Muscle layer of colon (tissue), 2 donors: ENCODE measurements around the gene MYO5B.
A peak's percentile ranks its signal among the peaks of the same experiment; 100 is the strongest.

Source experiments
- H3K27ac ChIP-seq: one replicate; pipeline ENCODE4 v1.7.0; 2013; ENCODE audit warnings: low read depth, mild to moderate bottlenecking, low read length, moderate library complexity
- H3K27me3 ChIP-seq, 2 donors: one replicate each; pipeline ENCODE4 v1.7.0; 2013; ENCODE audit warnings: low read length in 2 of 2, mild to moderate bottlenecking in 2 of 2; ENCODE audit not compliant: insufficient read depth in 2 of 2, control insufficient read depth in 1 of 2
- H3K36me3 ChIP-seq: one replicate; pipeline ENCODE4 v1.7.0; 2013; ENCODE audit warnings: mild to moderate bottlenecking, low read length; ENCODE audit not compliant: insufficient read depth
- H3K4me1 ChIP-seq: one replicate; pipeline ENCODE4 v1.7.0; 2013; ENCODE audit warnings: mild to moderate bottlenecking, low read length; ENCODE audit not compliant: insufficient read depth
- H3K4me3 ChIP-seq, 2 donors: one replicate each; pipeline ENCODE4 v1.7.0; 2013; ENCODE audit warnings: low read length in 2 of 2, low read depth in 1 of 2, mild to moderate bottlenecking in 1 of 2, moderate library complexity in 1 of 2
- H3K9ac ChIP-seq: one replicate; pipeline ENCODE4 v1.7.0; 2013; ENCODE audit warnings: low read length
- H3K9me3 ChIP-seq: one replicate; pipeline ENCODE4 v1.7.0; 2013; ENCODE audit warnings: mild to moderate bottlenecking, low read length
- donor health status: abdominal sarcoma.
- donor health status: Adenocarcinoma of cecum.

The MYO5B gene

DNA sequence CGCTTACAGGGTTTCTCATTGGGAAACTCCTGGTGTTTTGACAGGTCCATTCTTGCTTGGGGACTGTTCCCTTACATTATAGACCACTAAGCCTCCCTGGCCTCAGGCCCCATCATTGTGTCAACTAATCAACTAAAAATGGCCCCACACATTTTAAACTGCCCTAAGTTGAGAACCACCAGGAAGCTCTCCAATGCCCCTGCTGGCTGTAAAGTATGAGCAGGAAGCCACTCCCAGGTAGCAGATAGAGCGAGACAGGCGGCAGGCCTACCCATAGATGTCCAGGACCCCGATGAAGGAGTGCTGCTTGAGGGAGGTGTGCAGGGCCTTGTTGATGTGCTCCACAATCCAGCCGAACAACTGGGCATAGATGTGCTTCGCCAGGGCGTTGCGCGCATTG lies 220.9 kb downstream of the MYO5B start:
- H3K9ac ChIP-seq, result no peak overlapping the region

DNA sequence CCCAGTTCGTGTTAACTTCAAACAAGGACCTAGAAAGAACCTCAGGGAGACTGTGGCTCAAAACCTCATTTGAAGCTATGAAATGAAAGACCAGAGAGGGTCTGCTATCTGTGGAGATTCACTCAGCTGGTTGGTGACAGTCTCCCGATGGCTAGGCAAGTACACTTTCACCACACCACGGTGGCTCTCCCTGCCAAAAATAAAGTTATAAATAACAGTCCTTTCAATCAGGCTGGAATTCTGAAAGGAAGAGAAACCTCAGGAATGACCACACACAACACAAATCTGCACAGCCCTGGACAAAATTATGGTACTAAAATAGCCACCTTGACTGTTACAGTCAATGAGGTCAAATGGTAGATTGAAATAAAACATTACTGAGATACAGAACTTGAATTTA lies 221.4 kb downstream of the MYO5B start:
- no peak overlapping the region for H3K27ac ChIP-seq
- no peak overlapping the region for H3K9ac ChIP-seq
- H3K27me3 ChIP-seq, result no peaks in the 10 kb centered on the region
- H3K36me3 ChIP-seq, result no peaks in the 10 kb centered on the region
- H3K9me3 ChIP-seq, result no peaks in the 10 kb centered on the region
- no peak overlapping the region for H3K4me3 ChIP-seq
- no peaks in the 10 kb centered on the region for H3K4me1 ChIP-seq

More for the DNA sequence above, 220.9 kb downstream of the MYO5B start:
- no peaks in the 10 kb centered on the region for H3K36me3 ChIP-seq
- no peak overlapping the region for H3K4me3 ChIP-seq
- H3K27me3 ChIP-seq, result no peaks in the 10 kb centered on the region
- H3K4me1 ChIP-seq, result no peaks in the 10 kb centered on the region
- no peak overlapping the region for H3K27ac ChIP-seq
- no peaks in the 10 kb centered on the region for H3K9me3 ChIP-seq

DNA sequence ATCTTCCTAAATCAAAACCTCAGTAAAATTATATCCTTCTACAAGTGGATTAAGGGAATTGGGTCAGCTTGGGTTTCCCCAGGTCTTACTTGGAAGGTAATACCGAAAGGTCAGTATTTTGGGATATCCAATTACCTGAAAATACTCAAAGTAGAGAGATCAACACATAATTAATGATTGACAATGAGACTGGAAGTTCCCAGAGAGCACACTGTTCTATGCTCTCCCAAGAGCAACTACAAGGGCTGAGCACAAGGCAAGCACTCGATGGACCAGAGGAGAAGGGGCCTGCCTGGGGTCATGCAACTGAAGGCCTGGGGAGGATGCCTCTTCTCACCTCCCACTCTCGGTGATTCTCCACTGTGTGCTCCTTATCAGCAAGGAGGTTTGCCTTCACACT lies 222.4 kb downstream of the MYO5B start:
- Histone ChIP-seq H3K9ac (no peak overlapping the region), H3K27ac (no peak overlapping the region), H3K4me3 (no peak overlapping the region), H3K36me3 (no peaks in the 10 kb centered on the region), H3K9me3 (no peaks in the 10 kb centered on the region), H3K4me1 (peaks cover 2% of the 10 kb centered on the region), H3K27me3 (no peaks in the 10 kb centered on the region)

DNA sequence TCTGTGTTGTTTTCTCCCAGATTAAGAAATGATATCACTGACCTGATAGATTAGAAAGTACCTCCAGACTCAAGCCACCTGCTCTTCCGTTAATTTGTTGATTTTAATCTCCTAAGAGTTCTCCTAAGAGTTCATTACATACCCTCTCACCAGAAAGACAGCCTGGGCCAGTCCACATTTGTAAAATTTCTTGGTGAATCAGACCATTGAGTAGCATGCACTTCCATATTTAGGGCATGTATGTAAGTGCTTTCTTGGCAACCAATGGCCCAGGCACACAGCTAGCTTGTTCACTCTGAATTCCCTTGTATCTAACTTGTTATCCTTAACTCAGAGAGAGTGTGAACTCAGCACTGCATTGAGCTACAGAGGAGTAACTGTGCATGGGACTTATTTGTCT lies 223.5 kb downstream of the MYO5B start:
- Histone ChIP-seq H3K4me3 (no peak overlapping the region), H3K9me3 (no peaks in the 10 kb centered on the region), H3K27ac (no peak overlapping the region), H3K27me3 (no peaks in the 10 kb centered on the region), H3K4me1 (peaks cover 11% of the 10 kb centered on the region), H3K36me3 (no peaks in the 10 kb centered on the region), H3K9ac (no peak overlapping the region)

DNA sequence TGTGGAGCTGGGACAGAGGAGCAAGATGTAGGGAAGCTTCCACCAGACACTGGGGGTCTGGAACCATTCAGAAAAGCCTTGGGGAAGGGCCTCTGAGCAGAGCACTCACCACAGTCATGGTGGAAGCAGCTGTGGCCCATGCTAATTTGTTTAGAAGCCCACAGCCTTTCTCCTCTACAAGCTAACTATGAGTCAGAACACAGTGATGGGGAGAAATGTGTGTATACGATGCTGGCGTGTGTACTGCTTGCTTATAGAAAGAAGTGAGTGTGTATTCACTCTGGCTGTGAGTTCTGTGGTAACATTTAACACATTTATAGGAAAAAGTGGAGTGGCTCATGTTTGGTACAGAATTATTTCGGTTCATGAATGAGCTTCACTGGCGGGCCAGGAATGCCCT lies 224.6 kb downstream of the MYO5B start:
- Histone ChIP-seq H3K9me3 (no peaks in the 10 kb centered on the region), H3K27me3 (no peaks in the 10 kb centered on the region), H3K27ac (no peak overlapping the region)

DNA sequence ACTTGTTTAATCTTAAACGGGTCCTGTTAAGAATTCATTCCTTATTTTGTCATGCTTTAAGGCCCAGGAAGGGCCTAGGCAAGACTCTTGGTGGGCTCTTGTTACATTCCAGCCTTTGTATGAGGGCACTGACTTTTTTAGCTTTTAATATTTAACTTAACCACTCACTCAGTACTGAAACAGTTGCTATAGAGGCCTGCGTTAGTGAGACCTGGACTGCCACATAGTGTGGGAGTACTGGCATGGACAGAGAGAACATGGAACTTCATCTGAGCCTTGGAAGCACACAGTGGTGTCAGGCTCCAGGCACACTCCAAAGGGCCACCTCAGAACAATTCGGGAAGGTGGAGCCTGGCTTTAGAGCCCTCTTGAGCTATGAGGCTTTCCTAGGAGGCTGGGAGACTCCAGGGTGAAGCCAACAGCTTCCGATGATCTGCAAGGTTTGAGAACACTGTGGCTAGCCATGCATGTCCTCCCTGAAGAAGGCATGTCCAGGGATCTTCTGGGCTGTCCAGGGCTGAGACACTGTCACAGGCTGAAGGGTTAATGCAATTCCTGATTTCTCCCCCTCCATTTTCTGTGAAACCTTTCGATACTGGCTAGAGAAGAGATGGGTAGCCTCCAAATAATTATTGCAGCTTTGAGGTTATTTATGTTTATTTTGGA lies 226.2 kb downstream of the MYO5B start:
- no peaks in the 10 kb centered on the region for H3K36me3 ChIP-seq
- H3K27ac ChIP-seq, result no peak overlapping the region
- H3K27me3 ChIP-seq, result no peaks in the 10 kb centered on the region
- no peaks in the 10 kb centered on the region for H3K9me3 ChIP-seq
- H3K4me3 ChIP-seq, result no peak overlapping the region
- peaks cover 17% of the 10 kb centered on the region for H3K4me1 ChIP-seq
- no peak overlapping the region for H3K9ac ChIP-seq

More for the DNA sequence above, 224.6 kb downstream of the MYO5B start:
- no peak overlapping the region for H3K4me3 ChIP-seq
- H3K9ac ChIP-seq, result no peak overlapping the region
- H3K4me1 ChIP-seq, result peaks cover 17% of the 10 kb centered on the region
- no peaks in the 10 kb centered on the region for H3K36me3 ChIP-seq

DNA sequence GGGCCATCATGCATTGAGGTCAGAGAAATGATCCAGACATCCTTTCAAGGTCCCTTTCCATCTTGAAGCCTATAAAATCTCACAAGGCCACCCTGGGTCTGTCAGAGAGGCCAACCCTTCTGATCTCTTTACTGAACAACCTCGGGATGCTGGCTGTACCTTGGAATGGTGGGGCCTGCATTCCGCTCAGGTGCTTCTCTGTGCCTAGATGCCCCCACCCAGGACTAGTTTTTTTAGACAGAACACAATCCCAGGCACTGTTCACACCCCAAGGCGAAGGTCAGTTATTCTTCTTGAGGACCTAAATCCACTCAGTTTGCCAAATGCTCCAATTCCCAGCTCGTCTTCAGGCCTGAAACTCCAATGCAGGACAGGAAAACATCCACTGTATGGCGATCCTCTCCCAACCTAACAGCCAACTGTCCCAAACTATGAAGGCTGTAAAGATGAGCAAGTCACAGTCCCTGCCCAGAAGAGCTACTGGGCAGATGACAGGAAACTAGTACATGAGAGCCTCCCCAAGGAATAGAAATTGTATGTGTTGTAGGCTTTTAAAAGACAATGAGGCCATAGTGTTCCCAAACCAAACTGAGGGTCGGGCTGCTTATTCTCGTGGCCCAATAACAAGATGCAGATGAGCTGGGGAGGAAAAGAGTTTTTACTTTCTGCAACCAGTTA lies 227.2 kb downstream of the MYO5B start:
- Histone ChIP-seq H3K27me3 (no peaks in the 10 kb centered on the region), H3K4me1 (peaks cover 17% of the 10 kb centered on the region), H3K4me3 (no peak overlapping the region), H3K36me3 (no peaks in the 10 kb centered on the region), H3K9ac (no peak overlapping the region), H3K27ac (no peak overlapping the region), H3K9me3 (no peaks in the 10 kb centered on the region)

DNA sequence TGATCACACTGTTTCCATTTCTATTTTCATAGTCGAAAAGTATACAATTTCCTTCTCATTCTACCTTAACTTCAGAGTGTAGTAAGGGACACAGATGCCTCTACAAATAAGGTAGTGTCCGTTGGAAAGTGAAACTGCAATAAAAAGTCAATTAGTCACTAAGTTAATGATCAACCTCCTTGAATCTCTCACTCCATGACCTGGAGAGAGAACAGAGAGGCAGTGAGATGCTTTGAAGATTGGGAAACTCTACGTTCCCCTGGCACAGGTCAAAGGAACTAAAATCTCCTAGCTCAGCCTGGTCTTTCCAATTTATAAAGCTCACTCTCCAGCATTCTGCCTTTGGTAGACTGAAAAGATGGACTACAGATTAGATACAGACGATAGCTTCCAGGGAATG lies 227.8 kb downstream of the MYO5B start:
- Histone ChIP-seq H3K27ac (no peak overlapping the region), H3K9ac (no peak overlapping the region), H3K27me3 (no peaks in the 10 kb centered on the region), H3K4me3 (peak overlapping the region in 1 of 2 donors; percentile 22), H3K9me3 (no peaks in the 10 kb centered on the region), H3K4me1 (peaks cover 17% of the 10 kb centered on the region), H3K36me3 (no peaks in the 10 kb centered on the region)

DNA sequence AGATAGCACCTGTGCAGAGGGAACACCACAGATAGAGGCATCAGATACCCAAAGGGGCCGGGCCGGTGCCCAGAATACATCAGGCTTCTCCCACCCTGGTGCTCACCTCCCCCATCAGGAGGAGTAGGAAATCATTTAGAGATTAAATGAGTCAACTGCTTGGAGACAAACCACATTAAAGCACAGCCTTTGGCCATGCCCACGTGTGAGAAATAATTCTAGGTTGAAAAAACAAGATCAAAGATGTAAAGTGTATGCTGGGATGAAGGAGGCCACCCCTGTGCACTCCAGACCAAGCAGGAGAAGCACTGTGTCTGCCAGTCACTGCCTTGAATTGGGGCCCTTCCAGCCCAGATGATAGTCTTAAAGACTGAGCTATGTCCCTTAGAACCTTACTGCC lies 228.9 kb downstream of the MYO5B start:
- H3K9me3 ChIP-seq, result no peaks in the 10 kb centered on the region
- no peaks in the 10 kb centered on the region for H3K36me3 ChIP-seq
- H3K4me1 ChIP-seq, result peaks cover 17% of the 10 kb centered on the region
- no peaks in the 10 kb centered on the region for H3K27me3 ChIP-seq
- H3K4me3 ChIP-seq, result no peak overlapping the region
- H3K27ac ChIP-seq, result no peak overlapping the region
- no peak overlapping the region for H3K9ac ChIP-seq

DNA sequence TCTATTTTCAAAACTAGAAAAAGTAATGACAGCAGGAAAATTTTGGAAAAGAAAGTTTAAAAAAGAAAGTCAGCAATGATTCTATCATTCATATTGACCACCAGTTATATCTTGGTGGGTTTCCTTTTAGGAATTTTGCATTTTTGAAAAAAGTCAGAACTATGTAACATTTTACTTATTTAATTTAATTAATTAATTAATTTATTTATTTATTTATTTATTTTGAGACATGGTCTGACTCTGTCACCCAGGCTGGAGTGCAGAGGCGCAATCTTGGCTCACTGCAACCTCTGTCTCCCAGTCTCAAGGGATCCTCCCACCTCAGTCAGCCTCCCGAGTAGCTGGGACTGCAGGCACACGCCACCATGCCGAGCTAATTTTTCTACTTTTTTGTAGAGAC lies 231.7 kb downstream of the MYO5B start:
- Histone ChIP-seq H3K9me3 (no peaks in the 10 kb centered on the region), H3K36me3 (no peaks in the 10 kb centered on the region), H3K27ac (no peak overlapping the region), H3K9ac (no peak overlapping the region), H3K4me1 (peaks cover 17% of the 10 kb centered on the region), H3K4me3 (no peak overlapping the region), H3K27me3 (no peaks in the 10 kb centered on the region)

DNA sequence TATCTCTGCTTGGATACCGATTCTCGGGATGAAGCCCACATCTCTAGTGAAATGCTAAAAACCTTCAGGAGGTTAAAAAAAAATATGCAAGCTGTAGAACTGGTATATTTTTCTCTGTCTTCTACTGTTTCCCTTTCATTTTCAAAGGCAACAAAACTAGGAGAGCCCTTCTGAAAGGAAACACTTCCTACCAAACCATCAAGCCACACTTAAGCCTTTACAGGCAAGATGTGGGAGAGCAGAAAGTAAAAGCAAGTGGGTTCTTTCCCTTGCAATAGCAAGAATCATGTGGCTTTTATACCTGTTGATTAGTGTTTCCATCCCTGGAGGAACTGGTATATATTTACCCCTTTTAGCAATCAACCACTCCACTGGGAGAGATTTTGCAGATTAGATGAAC lies 233.7 kb downstream of the MYO5B start:
- no peaks in the 10 kb centered on the region for H3K36me3 ChIP-seq
- no peak overlapping the region for H3K9ac ChIP-seq
- no peak overlapping the region for H3K4me3 ChIP-seq
- H3K27me3 ChIP-seq, result no peaks in the 10 kb centered on the region
- H3K9me3 ChIP-seq, result no peaks in the 10 kb centered on the region
- H3K4me1 ChIP-seq, result peaks cover 4% of the 10 kb centered on the region
- no peak overlapping the region for H3K27ac ChIP-seq

DNA sequence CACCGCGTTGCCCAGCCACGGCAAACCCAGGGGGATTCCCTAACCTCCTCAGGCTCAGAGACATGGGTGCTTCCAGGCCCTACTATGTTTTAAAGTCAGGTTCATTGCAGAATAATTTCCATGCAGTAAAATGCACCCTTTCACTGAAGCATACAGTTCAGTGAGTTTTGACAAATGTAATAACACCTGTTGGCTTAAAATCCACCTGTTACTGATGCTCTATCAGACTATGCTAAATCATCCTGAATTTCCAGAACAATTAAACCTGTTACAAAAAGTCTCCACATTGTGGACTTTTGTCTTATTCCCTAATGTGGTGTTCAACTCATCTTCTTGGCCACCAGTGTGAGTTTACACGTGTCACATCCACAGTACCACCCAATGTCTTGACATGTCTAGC lies 234.6 kb downstream of the MYO5B start:
- no peaks in the 10 kb centered on the region for H3K4me1 ChIP-seq
- H3K9me3 ChIP-seq, result no peaks in the 10 kb centered on the region
- H3K27ac ChIP-seq, result no peak overlapping the region
- H3K36me3 ChIP-seq, result no peaks in the 10 kb centered on the region
- no peak overlapping the region for H3K4me3 ChIP-seq
- no peak overlapping the region for H3K9ac ChIP-seq
- no peaks in the 10 kb centered on the region for H3K27me3 ChIP-seq
